ENCODE measurements around the gene CNFN.

Gene CNFN

GRCh38 chr19:42392165-42392564 is 2.1 kb upstream of the CNFN start:
- TF ChIP-seq YY1 (IDR thresholded peaks at IDR 0.05; ENCODE audit: low read depth) (no peak), REST (IDR thresholded peaks at IDR 0.05; ENCODE audit: low read depth) (no peak), CREB1 (IDR thresholded peaks at IDR 0.05; ENCODE audit: low read depth) (no peak), TEAD4 (IDR thresholded peaks at IDR 0.05) (no peak), USF1 (IDR thresholded peaks at IDR 0.05) (no peak), EP300 (IDR thresholded peaks at IDR 0.05; ENCODE audit: borderline replicate concordance) (no peak), RAD21 (IDR thresholded peaks at IDR 0.05; ENCODE audit: low read depth) (no peak), TCF12 (IDR thresholded peaks at IDR 0.05; ENCODE audit: low read depth) (no peak), CEBPB (IDR thresholded peaks at IDR 0.05) (no peak), TAF1 (IDR thresholded peaks at IDR 0.05; ENCODE audit: low read depth) (no peak), EGR1 (IDR thresholded peaks at IDR 0.05) (no peak), NFIC (IDR thresholded peaks at IDR 0.05) (no peak)

- TF ChIP-seq TAF1 (IDR thresholded peaks at IDR 0.05; ENCODE audit: low read depth) (no peak), CREB1 (IDR thresholded peaks at IDR 0.05; ENCODE audit: low read depth) (no peak), TCF12 (IDR thresholded peaks at IDR 0.05; ENCODE audit: low read depth) (no peak), REST (IDR thresholded peaks at IDR 0.05; ENCODE audit: low read depth) (no peak), USF1 (IDR thresholded peaks at IDR 0.05) (no peak), FOXM1 (IDR thresholded peaks at IDR 0.05; ENCODE audit: borderline replicate concordance, low read depth) (no peak), YY1 (IDR thresholded peaks at IDR 0.05; ENCODE audit: low read depth) (no peak), ZBTB7A (IDR thresholded peaks at IDR 0.05; ENCODE audit: low read depth) (no peak), NFIC (IDR thresholded peaks at IDR 0.05) (no peak), CEBPB (IDR thresholded peaks at IDR 0.05) (no peak), EGR1 (IDR thresholded peaks at IDR 0.05) (no peak), MAX (IDR thresholded peaks at IDR 0.05) (no peak), EP300 (IDR thresholded peaks at IDR 0.05; ENCODE audit: borderline replicate concordance) (no peak), TEAD4 (IDR thresholded peaks at IDR 0.05) (no peak), RAD21 (IDR thresholded peaks at IDR 0.05; ENCODE audit: low read depth) (no peak)
Measured at GRCh38 chr19:42388851-42389489, 1.1 kb downstream of the CNFN start.

GRCh38 chr19:42386974-42387707 is 3.0 kb downstream of the CNFN start:
- TF ChIP-seq REST (IDR thresholded peaks at IDR 0.05; ENCODE audit: low read depth) = no peak
- TF ChIP-seq NFIC (IDR thresholded peaks at IDR 0.05) = peak; percentile 34; the same call in 1 of the 2 replicates
- TF ChIP-seq RAD21 (IDR thresholded peaks at IDR 0.05; ENCODE audit: low read depth) = peak; percentile 25; the same call in 1 of the 2 replicates

- no peak for TF ChIP-seq TEAD4 (IDR thresholded peaks at IDR 0.05)
- TF ChIP-seq USF1 (IDR thresholded peaks at IDR 0.05) = no peak
- no peak for TF ChIP-seq NFIC (IDR thresholded peaks at IDR 0.05)
- no peak for TF ChIP-seq ZBTB7A (IDR thresholded peaks at IDR 0.05; ENCODE audit: low read depth)
- TF ChIP-seq TCF12 (IDR thresholded peaks at IDR 0.05; ENCODE audit: low read depth) = no peak
- TF ChIP-seq YY1 (IDR thresholded peaks at IDR 0.05; ENCODE audit: low read depth) = no peak
- TF ChIP-seq TAF1 (IDR thresholded peaks at IDR 0.05; ENCODE audit: low read depth) = no peak
- no peak for TF ChIP-seq REST (IDR thresholded peaks at IDR 0.05; ENCODE audit: low read depth)
- TF ChIP-seq CEBPB (IDR thresholded peaks at IDR 0.05) = no peak
- TF ChIP-seq RAD21 (IDR thresholded peaks at IDR 0.05; ENCODE audit: low read depth) = no peak
- no peak for TF ChIP-seq FOXM1 (IDR thresholded peaks at IDR 0.05; ENCODE audit: borderline replicate concordance, low read depth)
- TF ChIP-seq CREB1 (IDR thresholded peaks at IDR 0.05; ENCODE audit: low read depth) = no peak
- TF ChIP-seq EP300 (IDR thresholded peaks at IDR 0.05; ENCODE audit: borderline replicate concordance) = no peak
- TF ChIP-seq EGR1 (IDR thresholded peaks at IDR 0.05) = no peak
- no peak for TF ChIP-seq MAX (IDR thresholded peaks at IDR 0.05)
Measured at GRCh38 chr19:42380155-42380554, 9.9 kb downstream of the CNFN start.
